ENCODE data around the gene BORCS6.

The BORCS6 gene

DNA sequence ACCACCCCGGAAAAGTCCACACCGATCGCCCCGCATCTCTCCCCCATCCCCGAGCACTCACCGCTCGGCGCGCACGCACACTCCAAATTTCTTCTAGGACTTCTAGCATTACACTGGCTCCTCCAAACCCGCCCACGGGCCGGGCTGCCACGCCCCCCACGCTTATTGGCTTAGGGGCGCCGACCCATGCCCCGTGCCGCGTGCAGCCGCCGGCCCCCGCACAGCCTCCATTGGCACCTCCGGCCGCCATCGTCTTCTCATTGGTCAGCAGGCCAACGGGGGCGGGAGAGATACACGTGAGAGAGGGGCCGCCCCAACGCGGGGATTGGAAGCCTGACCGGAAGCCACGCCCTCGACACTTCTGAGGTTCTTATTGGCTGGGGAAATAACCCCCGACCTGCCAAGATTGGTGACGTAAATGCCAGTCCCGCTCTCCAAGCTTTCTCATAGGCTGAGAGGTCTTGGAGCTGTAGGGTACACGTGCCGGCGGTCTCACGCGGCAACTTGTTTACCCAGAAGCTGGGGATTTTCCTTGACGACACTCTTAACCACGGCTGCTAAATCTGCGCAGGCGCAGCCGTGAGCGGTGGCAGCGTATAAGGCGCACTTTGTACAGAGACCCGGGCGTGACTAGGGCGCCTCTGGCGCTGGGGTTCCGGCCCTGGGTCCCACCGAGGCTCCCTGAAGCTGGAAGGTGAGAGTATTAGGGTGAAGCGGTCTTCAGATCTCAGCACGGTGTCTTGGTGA lies 33.6 kb downstream of the BORCS6 start:
- TF ChIP-seq, protein P1, sequence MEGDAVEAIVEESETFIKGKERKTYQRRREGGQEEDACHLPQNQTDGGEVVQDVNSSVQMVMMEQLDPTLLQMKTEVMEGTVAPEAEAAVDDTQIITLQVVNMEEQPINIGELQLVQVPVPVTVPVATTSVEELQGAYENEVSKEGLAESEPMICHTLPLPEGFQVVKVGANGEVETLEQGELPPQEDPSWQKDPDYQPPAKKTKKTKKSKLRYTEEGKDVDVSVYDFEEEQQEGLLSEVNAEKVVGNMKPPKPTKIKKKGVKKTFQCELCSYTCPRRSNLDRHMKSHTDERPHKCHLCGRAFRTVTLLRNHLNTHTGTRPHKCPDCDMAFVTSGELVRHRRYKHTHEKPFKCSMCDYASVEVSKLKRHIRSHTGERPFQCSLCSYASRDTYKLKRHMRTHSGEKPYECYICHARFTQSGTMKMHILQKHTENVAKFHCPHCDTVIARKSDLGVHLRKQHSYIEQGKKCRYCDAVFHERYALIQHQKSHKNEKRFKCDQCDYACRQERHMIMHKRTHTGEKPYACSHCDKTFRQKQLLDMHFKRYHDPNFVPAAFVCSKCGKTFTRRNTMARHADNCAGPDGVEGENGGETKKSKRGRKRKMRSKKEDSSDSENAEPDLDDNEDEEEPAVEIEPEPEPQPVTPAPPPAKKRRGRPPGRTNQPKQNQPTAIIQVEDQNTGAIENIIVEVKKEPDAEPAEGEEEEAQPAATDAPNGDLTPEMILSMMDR (conservative IDR thresholded peaks at IDR 0.05; ENCODE audit: control insufficient read depth, insufficient read depth, low read depth, low read length) = no peak
- peak; percentile 100 for DNase-seq (ENCODE audit: low read depth)
- peak overlapping the region; percentile 62 for H3K4me3 ChIP-seq (ENCODE audit: control insufficient read depth, low read depth, low read length)

DNA sequence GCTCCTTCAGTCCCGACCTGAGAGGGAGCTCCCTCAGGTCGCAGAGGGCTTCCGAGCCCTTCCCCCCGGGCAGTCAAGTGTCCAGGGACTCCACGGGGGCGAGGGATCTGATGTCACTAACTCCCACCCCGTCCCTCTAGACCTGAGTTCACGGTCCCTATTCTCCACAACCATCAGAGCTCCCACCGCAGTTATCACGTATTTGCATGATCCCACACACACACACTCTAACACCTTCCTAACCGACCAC lies 34.1 kb downstream of the BORCS6 start:
- TF ChIP-seq, protein P1 (conservative IDR thresholded peaks at IDR 0.05; ENCODE audit: control insufficient read depth, insufficient read depth, low read depth, low read length) = no peak
- H3K4me3 ChIP-seq (ENCODE audit: control insufficient read depth, low read depth, low read length) = peak overlapping the region; percentile 62
- DNase-seq (ENCODE audit: low read depth) = no peak

DNA sequence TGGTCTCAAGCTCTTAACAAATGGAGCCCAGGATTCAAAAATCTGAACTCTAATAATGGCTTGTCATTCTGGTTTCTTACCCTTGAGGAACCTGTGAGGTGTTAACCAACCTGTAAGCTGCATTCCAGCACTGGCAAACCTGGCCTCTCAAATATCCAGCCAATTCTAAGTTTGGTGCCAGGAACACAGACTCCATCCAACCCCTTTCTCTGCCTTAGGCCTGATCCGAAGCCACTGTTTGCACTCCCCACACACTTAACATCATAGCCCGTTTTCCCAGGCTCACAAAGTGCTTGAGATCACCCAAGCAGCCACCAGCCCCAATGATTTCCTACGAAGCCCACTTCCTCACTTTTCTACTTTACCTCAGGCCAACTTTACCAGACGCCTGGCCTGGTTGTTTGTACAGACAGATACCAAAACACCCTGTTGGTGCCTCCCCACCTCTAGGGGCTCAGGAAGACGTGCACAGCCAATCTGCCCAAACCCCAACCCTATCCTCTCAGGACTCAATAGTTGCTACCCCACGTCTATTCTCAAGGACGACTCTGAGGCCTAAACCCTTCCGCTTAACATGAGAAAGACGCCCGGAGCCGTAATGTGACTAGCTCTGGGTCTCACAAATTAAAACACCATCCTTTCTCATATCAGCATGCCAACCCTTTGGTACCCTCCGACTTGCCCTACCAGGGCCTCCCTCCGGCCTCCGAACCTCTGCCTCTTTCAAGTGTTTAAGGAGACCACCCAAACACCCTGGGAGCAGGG lies 34.6 kb downstream of the BORCS6 start:
- TF ChIP-seq, protein P1 (conservative IDR thresholded peaks at IDR 0.05; ENCODE audit: control insufficient read depth, insufficient read depth, low read depth, low read length) = no peak
- DNase-seq (ENCODE audit: low read depth) = peak; percentile 42
- H3K4me3 ChIP-seq (ENCODE audit: control insufficient read depth, low read depth, low read length) = peak overlapping the region; percentile 62

DNA sequence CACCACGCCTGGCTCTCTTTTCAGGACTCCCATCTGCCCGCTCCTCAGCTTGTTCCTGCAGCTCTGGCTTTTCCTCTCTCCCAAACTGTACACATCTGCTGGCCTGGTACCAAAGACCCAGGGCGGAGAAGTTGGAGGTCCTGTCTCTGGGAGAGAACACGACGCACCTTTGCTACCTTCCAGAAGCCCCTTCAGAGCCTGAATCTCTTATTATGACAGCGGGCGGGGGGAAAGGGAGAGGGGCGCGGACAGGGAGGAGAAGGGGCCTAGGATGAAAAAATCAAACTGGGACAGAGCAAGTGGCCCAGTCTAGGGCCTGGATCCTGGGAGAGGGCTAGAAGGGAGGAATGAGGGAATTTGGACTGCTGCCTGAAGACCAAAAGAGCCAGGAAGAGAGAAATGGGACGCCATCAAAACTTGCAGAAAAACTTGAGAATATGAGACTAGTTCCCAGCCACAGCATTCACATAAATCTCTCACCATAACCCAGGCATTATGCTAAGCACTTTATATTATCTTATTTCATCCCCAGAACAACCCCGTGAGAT lies 35.3 kb downstream of the BORCS6 start:
- peak overlapping the region; percentile 62 for H3K4me3 ChIP-seq (ENCODE audit: control insufficient read depth, low read depth, low read length)
- TF ChIP-seq, protein P1 (conservative IDR thresholded peaks at IDR 0.05; ENCODE audit: control insufficient read depth, insufficient read depth, low read depth, low read length) = no peak
- peak; percentile 54 for DNase-seq (ENCODE audit: low read depth)

DNA sequence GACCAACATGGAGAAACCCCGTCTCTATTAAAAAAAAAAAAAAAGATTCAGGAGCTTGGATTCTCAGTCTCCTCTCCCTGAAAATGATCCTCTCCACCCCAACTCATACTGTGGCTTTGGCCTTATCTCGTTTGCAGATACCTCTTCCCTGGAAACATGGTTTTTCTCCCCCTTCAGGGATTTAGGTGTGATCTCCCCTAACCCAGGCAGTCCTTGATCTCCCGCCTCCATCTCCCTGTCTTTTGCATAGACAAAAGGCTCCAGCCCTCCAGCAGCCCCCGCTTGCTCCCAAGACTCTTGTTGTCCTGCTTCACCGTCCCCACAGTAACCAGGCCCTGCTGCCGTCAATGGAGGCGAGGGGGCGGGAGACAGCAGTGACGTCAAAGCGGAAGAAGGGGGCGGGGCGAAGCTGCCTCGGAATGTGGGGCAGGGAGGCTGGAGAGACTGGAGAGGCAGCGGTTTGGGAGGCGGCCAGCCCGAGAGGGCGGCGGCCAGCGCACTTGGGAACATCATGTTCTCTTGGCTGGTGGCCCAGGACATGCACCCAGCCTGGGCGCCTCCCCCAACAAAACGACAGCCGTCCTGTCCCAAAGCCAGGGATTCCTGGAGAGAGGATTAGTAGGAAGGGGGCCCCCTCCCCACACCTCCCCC lies 35.9 kb downstream of the BORCS6 start:
- TF ChIP-seq, protein P1 (conservative IDR thresholded peaks at IDR 0.05; ENCODE audit: control insufficient read depth, insufficient read depth, low read depth, low read length) = no peak
- peak overlapping the region; percentile 62 for H3K4me3 ChIP-seq (ENCODE audit: control insufficient read depth, low read depth, low read length)
- DNase-seq (ENCODE audit: low read depth) = peak; percentile 99

DNA sequence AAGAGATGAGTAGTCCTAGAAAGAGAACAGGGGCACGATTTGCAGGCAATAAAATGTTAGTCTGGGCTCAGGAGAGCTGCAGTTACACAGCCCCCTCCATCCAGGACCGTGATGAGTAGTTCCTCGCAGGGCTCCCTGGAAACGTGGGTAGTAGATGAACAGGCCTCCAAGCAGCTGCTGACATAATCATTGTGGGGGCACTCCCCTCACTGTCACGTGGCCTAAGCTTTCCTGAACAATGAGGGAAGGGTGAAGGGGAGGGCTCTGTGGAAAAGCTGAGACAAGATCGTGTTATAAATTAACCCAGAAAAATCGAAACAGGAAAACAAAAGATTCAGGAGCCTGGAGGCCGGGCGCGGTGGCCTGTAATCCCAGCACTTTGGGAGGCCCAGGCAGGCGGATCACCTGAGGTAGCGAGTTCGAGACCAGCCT lies 36.4 kb downstream of the BORCS6 start:
- peak; percentile 99 for DNase-seq (ENCODE audit: low read depth)
- TF ChIP-seq, protein P1 (conservative IDR thresholded peaks at IDR 0.05; ENCODE audit: control insufficient read depth, insufficient read depth, low read depth, low read length) = no peak
- peak overlapping the region; percentile 39 for H3K4me3 ChIP-seq (ENCODE audit: control insufficient read depth, low read depth, low read length)

Data from fibroblast of mammary gland (primary cell).